Measurements from ENCODE around the gene MED22.

GRCh38 chr9:133386338-133386737 lies 38.4 kb upstream of the MED22 start:
- TF ChIP-seq CTCF (IDR thresholded peaks at IDR 0.05; ENCODE audit: insufficient read depth, low read length) (no peak), REST (IDR thresholded peaks at IDR 0.05; ENCODE audit: insufficient replicate concordance, low read depth) (no peak), GABPA (IDR thresholded peaks at IDR 0.05; ENCODE audit: low read depth) (no peak), POLR2AphosphoS5 (IDR thresholded peaks at IDR 0.05; ENCODE audit: low read depth) (no peak), SPI1 (IDR thresholded peaks at IDR 0.05; ENCODE audit: borderline replicate concordance, low read depth) (no peak)

Measured in HL-60 (cell line).